Transverse colon (tissue), 4 donors: ENCODE measurements around the gene CRYGC. TPM values are rescaled to one million over a fixed set of nuclear protein-coding genes. Genes with fewer than 3 reads are reported as not detected.

Experiments
- DNase-seq: peaks from one replicate; pipeline ENCODE4 v3.0.0-alpha.2; 2019
- H3K27ac ChIP-seq, 4 donors: fragments of 200-600 bp; sonication (generic); 2 replicates each; pipeline ENCODE4 v1.5.1; 2016 to 2018; ENCODE audit warnings: inconsistent platforms in 4 of 4
- H3K27me3 ChIP-seq: fragments of 200-600 bp; sonication (generic); 2 replicates; pipeline ENCODE4 v1.5.1; 2017; ENCODE audit warnings: inconsistent platforms
- H3K36me3 ChIP-seq, 4 donors: fragments of 200-600 bp; sonication (generic); 2 replicates each; pipeline ENCODE4 v1.5.1; 2017 to 2019; ENCODE audit warnings: inconsistent platforms in 4 of 4
- H3K4me1 ChIP-seq, 4 donors: fragments of 200-600 bp; sonication (generic); 2 replicates each; pipeline ENCODE4 v1.5.1; 2017 to 2020; ENCODE audit warnings: inconsistent platforms in 4 of 4
- H3K4me3 ChIP-seq, 4 donors: fragments of 200-600 bp; sonication (generic); 1 replicate in 1 of 4; 2 replicates in 3 of 4; pipeline versions ENCODE4 v1.5.1 to v1.6.1; 2017 to 2019; ENCODE audit warnings: inconsistent platforms in 4 of 4
- H3K9me3 ChIP-seq, 2 donors: fragments of 200-600 bp; sonication (generic); 2 replicates each; pipeline ENCODE4 v1.5.1; 2017 to 2019; ENCODE audit warnings: inconsistent platforms in 2 of 2
- CTCF ChIP-seq, 5 experiments: fragments of 200-600 bp in 3 of 5; fragments of 450-650 bp in 2 of 5; sonication (generic) in 3 of 5; IDR thresholded peaks; 1 replicate in 2 of 5; 2 replicates in 3 of 5; pipeline ENCODE4 v1.5.1; 2016 to 2017; ENCODE audit warnings: antibody characterized with exemption in 5 of 5, inconsistent platforms in 3 of 5, mild to moderate bottlenecking in 2 of 5, moderate library complexity in 1 of 5
- EP300 ChIP-seq: sonication (generic); formaldehyde crosslinking; IDR thresholded peaks from one replicate; pipeline ENCODE4 v1.6.1; 2017; ENCODE audit warnings: antibody characterized with exemption, low read depth
- POLR2A ChIP-seq: fragments of 450-650 bp; IDR thresholded peaks from one replicate; pipeline ENCODE4 v1.6.1; 2016; ENCODE audit warnings: antibody characterized with exemption, mild to moderate bottlenecking, moderate library complexity
- POLR2AphosphoS5 ChIP-seq, 3 donors: sonication (generic); formaldehyde crosslinking; IDR thresholded peaks; one replicate each; pipeline ENCODE4 v1.6.1; 2016; ENCODE audit warnings: antibody characterized with exemption in 3 of 3
- WGBS, 2 donors: methylation state at CpG; one replicate each; pipeline ENCODE4 v1.1.5; 2018; ENCODE audit warnings: low coverage in 1 of 2; 5-methylcytosine and 5-hydroxymethylcytosine counted together
- in situ Hi-C, 4 donors: fragments of 200-750 bp; cut with MboI; loops; one replicate each; pipeline versions ENCODE4 v1.15.0 to v1.15.1; 2017; ENCODE audit warnings: low sequenced_read_pairs in 3 of 4, low pct_ligation_motif_present in 1 of 4, low pct_unique_long_range_greater_than_20kb in 1 of 4
- intact Hi-C: fragments of 100-400 bp; cut with DNase I; formaldehyde crosslinking; loops from one replicate; pipeline ENCODE4 v1.15.1; 2023; ENCODE audit warnings: low total_unique reads
- total RNA-seq, 4 donors: library from RNA; depleted of rRNA; stranded (reverse); fragments of >200 nt; gene quantifications; one replicate each; pipeline ENCODE4 v1.1.0, GENCODE V29; 2016

CRYGC gene
- total RNA-seq, 4 donors from 2014 or later: not detected

- in situ Hi-C loops: no loop called here
- intact Hi-C loops: no loop called here
- Histone ChIP-seq H3K36me3 (no peaks in the 10 kb centered on the region), H3K4me1 (no peaks in the 10 kb centered on the region), H3K27ac (no peak overlapping the region), H3K4me3 (no peak overlapping the region), H3K9me3 (no peaks in the 10 kb centered on the region), H3K27me3 (no peaks in the 10 kb centered on the region)
- 85 to 100% methylated on average over 1 to 2 of the region's 2 CpGs for WGBS, 2 donors
- no peak for TF ChIP-seq CTCF (IDR thresholded peaks at IDR 0.05)
- TF ChIP-seq EP300: no peak
- no peak for DNase-seq
These were observed 31.4 kb downstream of the CRYGC start for GRCh38 chr2:208098267-208098666.

GRCh38 chr2:208097801-208098200, 31.8 kb downstream of the CRYGC start:
- 70 to 84% methylated on average over 5 of the region's 5 CpGs for WGBS, 2 donors
- no peak for TF ChIP-seq CTCF (IDR thresholded peaks at IDR 0.05)
- TF ChIP-seq EP300: no peak
- TF ChIP-seq POLR2AphosphoS5 (IDR thresholded peaks at IDR 0.05): no peak
- no peak for TF ChIP-seq POLR2A
- Histone ChIP-seq H3K4me3 (no peak overlapping the region), H3K27me3 (no peaks in the 10 kb centered on the region), H3K4me1 (no peaks in the 10 kb centered on the region), H3K27ac (no peak overlapping the region), H3K9me3 (no peaks in the 10 kb centered on the region), H3K36me3 (no peaks in the 10 kb centered on the region)
- intact Hi-C loops: no loop called here
- no peak for DNase-seq
- in situ Hi-C loops: no loop called here

- Histone ChIP-seq H3K9me3 (no peaks in the 10 kb centered on the region), H3K27ac (no peak overlapping the region), H3K36me3 (no peaks in the 10 kb centered on the region), H3K4me3 (no peak overlapping the region), H3K27me3 (no peaks in the 10 kb centered on the region), H3K4me1 (no peaks in the 10 kb centered on the region)
- WGBS, 2 donors: 67 to 79% methylated on average over 2 to 3 of the region's 3 CpGs
- intact Hi-C loops: no loop called here
- TF ChIP-seq EP300 (no peak), CTCF (IDR thresholded peaks at IDR 0.05) (no peak), POLR2A (no peak), POLR2AphosphoS5 (IDR thresholded peaks at IDR 0.05) (no peak)
- DNase-seq: no peak
- in situ Hi-C loops: no loop called here
These were observed 32.3 kb downstream of the CRYGC start for GRCh38 chr2:208097313-208097712.

DNA sequence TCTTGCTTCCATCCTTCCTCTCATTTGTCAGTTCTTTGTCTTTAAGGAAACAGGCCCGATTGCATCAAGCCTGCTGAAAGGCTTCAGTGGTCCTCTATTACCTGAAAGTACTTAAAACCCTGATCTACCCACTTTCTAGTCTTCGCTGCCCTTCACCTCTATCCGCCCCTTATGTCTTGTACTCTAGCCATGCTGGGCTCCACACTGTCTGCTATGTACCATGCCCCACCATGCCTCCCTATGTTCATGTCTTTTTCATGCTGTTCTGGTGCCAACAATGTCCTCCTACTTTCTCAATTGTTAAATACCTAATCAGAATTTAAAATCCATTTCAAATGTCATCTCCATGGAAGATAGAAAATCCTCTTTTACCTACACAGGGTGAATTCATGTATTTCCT, 33.5 kb downstream of the CRYGC start:
- no peak overlapping the region for H3K27ac ChIP-seq
- intact Hi-C loops: no loop called here
- TF ChIP-seq EP300 (no peak), POLR2AphosphoS5 (IDR thresholded peaks at IDR 0.05) (no peak), CTCF (IDR thresholded peaks at IDR 0.05) (no peak), POLR2A (no peak)
- H3K4me1 ChIP-seq: no peaks in the 10 kb centered on the region
- DNase-seq: no peak
- in situ Hi-C loops: no loop called here
- WGBS, 2 donors: 81 to 88% methylated on average over 3 of the region's 3 CpGs
- no peaks in the 10 kb centered on the region for H3K9me3 ChIP-seq
- H3K27me3 ChIP-seq: no peaks in the 10 kb centered on the region
- H3K36me3 ChIP-seq: no peaks in the 10 kb centered on the region
- no peak overlapping the region for H3K4me3 ChIP-seq
